DMS53 (cell line): ENCODE measurements around the gene SART1.
A peak's percentile ranks its signal among the peaks of the same experiment; 100 is the strongest.
"Not testable (repeated sequence)": the region's sequence is repeated elsewhere in the genome, so short reads cannot be mapped to it uniquely, and the experiment has no call there.

ENCODE experiments used
- DNase-seq: peaks from one replicate; lab custom pipeline; 2025; lab: John Stamatoyannopoulos, UW

The SART1 gene

GRCh38 chr11:66001942-66002647 lies 40.6 kb downstream of the SART1 start, which contains the start of the genes BANF1 and EIF1AD:
BANF1 (plus strand) TSS chr11:66002503; CDS start chr11:66003251, 748 bp downstream.
EIF1AD (minus strand) TSS chr11:66002157; CDS start chr11:66000389, 1,768 bp downstream.
- DNase-seq: peak; percentile 99

- DNase-seq: peak; percentile 80
These were observed 41.2 kb downstream of the SART1 start for GRCh38 chr11:66002648-66003225.

- DNase-seq: no peak
These were observed 41.8 kb downstream of the SART1 start for GRCh38 chr11:66003291-66003690.

- DNase-seq: peak; percentile 26
These were observed 42.7 kb downstream of the SART1 start for GRCh38 chr11:66004186-66004585.

GRCh38 chr11:66006134-66006890 lies 44.8 kb downstream of the SART1 start:
- DNase-seq: no peak

GRCh38 chr11:66006891-66007176 lies 45.3 kb downstream of the SART1 start:
- no peak for DNase-seq

GRCh38 chr11:66007201-66007634 lies 45.7 kb downstream of the SART1 start:
- no peak for DNase-seq

GRCh38 chr11:66008095-66008467 lies 46.5 kb downstream of the SART1 start:
- no peak for DNase-seq

- DNase-seq: no peak
These were observed 47.1 kb downstream of the SART1 start for GRCh38 chr11:66008468-66009101.

- not testable (repeated sequence) for DNase-seq
These were observed 48.5 kb downstream of the SART1 start for GRCh38 chr11:66010036-66010435.

- DNase-seq: peak; percentile 79
These were observed 49.8 kb downstream of the SART1 start for GRCh38 chr11:66011239-66011784.

- DNase-seq: peak; percentile 82
These were observed 50.3 kb downstream of the SART1 start, which contains the start of gene CST6 for GRCh38 chr11:66011785-66012303. CST6 (plus strand) TSS chr11:66012008; CDS start chr11:66012045, 37 bp downstream.

GRCh38 chr11:66012371-66012945 lies 50.9 kb downstream of the SART1 start:
- DNase-seq: peak; percentile 50

- DNase-seq: peak; percentile 25
These were observed 51.6 kb downstream of the SART1 start for GRCh38 chr11:66012946-66013761.

- DNase-seq: no peak
These were observed 52.2 kb downstream of the SART1 start for GRCh38 chr11:66013762-66014100.

- no peak for DNase-seq
These were observed 53.4 kb downstream of the SART1 start for GRCh38 chr11:66014804-66015453.

GRCh38 chr11:66015454-66015881 lies 53.9 kb downstream of the SART1 start:
- no peak for DNase-seq

GRCh38 chr11:66015936-66016792 lies 54.6 kb downstream of the SART1 start:
- no peak for DNase-seq

- DNase-seq: no peak
These were observed 55.3 kb downstream of the SART1 start for GRCh38 chr11:66016793-66017177.
